Islet of Langerhans (tissue), 1 donor: ENCODE measurements around the gene MPV17L.
"Not testable (repeated sequence)": the region's sequence is repeated elsewhere in the genome, so short reads cannot be mapped to it uniquely, and the experiment has no call there.

Experiments
- FAIRE-seq: peaks from one replicate; lab custom pipeline; 2011; peaks lifted over from hg19 to GRCh38; lab: Jason Lieb, UNC

The MPV17L gene

GRCh38 chr16:15409476-15409875 lies 13.9 kb downstream of the MPV17L start:
- not testable (repeated sequence) for FAIRE-seq

- no peak for FAIRE-seq
Measured at GRCh38 chr16:15415511-15415985, 20.0 kb downstream of the MPV17L start.

- FAIRE-seq: no peak
Measured at GRCh38 chr16:15417197-15417596, 21.6 kb downstream of the MPV17L start.

GRCh38 chr16:15418206-15418605 lies 22.7 kb downstream of the MPV17L start:
- no peak for FAIRE-seq

- not testable (repeated sequence) for FAIRE-seq
Measured at GRCh38 chr16:15421696-15422095, 26.1 kb downstream of the MPV17L start.

GRCh38 chr16:15422222-15422621 lies 26.7 kb downstream of the MPV17L start:
- FAIRE-seq: no peak

GRCh38 chr16:15425861-15426260 lies 30.3 kb downstream of the MPV17L start:
- no peak for FAIRE-seq

- FAIRE-seq: no peak
Measured at GRCh38 chr16:15426796-15427195, 31.2 kb downstream of the MPV17L start.

GRCh38 chr16:15427648-15428239 lies 32.2 kb downstream of the MPV17L start:
- FAIRE-seq: peak; percentile 61

- FAIRE-seq: not testable (repeated sequence)
Measured at GRCh38 chr16:15430884-15431283, 35.3 kb downstream of the MPV17L start.

GRCh38 chr16:15434079-15434424 lies 38.5 kb downstream of the MPV17L start:
- FAIRE-seq: no peak

- no peak for FAIRE-seq
Measured at GRCh38 chr16:15434425-15435215, 39.1 kb downstream of the MPV17L start, which contains the start of gene BMERB1. TSS of gene BMERB1 (plus strand) at chr16:15434588. CDS start at chr16:15434654, 66 bp downstream.

- FAIRE-seq: no peak
Measured at GRCh38 chr16:15435216-15435864, 39.8 kb downstream of the MPV17L start.

GRCh38 chr16:15439102-15439501 lies 43.5 kb downstream of the MPV17L start:
- FAIRE-seq: no peak

GRCh38 chr16:15439521-15439920 lies 44.0 kb downstream of the MPV17L start:
- FAIRE-seq: no peak

GRCh38 chr16:15440852-15441251 lies 45.3 kb downstream of the MPV17L start:
- FAIRE-seq: no peak

GRCh38 chr16:15442140-15442539 lies 46.6 kb downstream of the MPV17L start:
- not testable (repeated sequence) for FAIRE-seq

GRCh38 chr16:15443753-15444152 lies 48.2 kb downstream of the MPV17L start:
- no peak for FAIRE-seq

- no peak for FAIRE-seq
Measured at GRCh38 chr16:15444264-15444663, 48.7 kb downstream of the MPV17L start.

GRCh38 chr16:15445450-15445849 lies 49.9 kb downstream of the MPV17L start:
- no peak for FAIRE-seq

GRCh38 chr16:15446901-15447300 lies 51.3 kb downstream of the MPV17L start:
- no peak for FAIRE-seq

GRCh38 chr16:15450624-15451023 lies 55.1 kb downstream of the MPV17L start:
- no peak for FAIRE-seq

- no peak for FAIRE-seq
Measured at GRCh38 chr16:15451098-15451731, 55.7 kb downstream of the MPV17L start.
